Measurements from ENCODE around the gene CPEB4. TPM values are rescaled to one million over a fixed set of nuclear protein-coding genes. Genes with fewer than 3 reads are reported as not detected.

The CPEB4 gene
- total RNA-seq, 1 donor from 2014 or later: 12.5 TPM

GRCh38 chr5:173859408-173860159 lies 28.6 kb upstream of the CPEB4 start:
- H3K79me2 ChIP-seq (ENCODE audit: low read depth): no peaks in the 10 kb centered on the region
- TF ChIP-seq, protein P1, sequence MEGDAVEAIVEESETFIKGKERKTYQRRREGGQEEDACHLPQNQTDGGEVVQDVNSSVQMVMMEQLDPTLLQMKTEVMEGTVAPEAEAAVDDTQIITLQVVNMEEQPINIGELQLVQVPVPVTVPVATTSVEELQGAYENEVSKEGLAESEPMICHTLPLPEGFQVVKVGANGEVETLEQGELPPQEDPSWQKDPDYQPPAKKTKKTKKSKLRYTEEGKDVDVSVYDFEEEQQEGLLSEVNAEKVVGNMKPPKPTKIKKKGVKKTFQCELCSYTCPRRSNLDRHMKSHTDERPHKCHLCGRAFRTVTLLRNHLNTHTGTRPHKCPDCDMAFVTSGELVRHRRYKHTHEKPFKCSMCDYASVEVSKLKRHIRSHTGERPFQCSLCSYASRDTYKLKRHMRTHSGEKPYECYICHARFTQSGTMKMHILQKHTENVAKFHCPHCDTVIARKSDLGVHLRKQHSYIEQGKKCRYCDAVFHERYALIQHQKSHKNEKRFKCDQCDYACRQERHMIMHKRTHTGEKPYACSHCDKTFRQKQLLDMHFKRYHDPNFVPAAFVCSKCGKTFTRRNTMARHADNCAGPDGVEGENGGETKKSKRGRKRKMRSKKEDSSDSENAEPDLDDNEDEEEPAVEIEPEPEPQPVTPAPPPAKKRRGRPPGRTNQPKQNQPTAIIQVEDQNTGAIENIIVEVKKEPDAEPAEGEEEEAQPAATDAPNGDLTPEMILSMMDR (IDR thresholded peaks at IDR 0.05): no peak
- TF ChIP-seq EZH2phosphoT487 (IDR thresholded peaks at IDR 0.05) (no peak), EZH2 (IDR thresholded peaks at IDR 0.05) (no peak)
- no peak overlapping the region for H3K9ac ChIP-seq
- H3K27me3 ChIP-seq: no peaks in the 10 kb centered on the region
- H3K27ac ChIP-seq: no peak overlapping the region
- peaks cover 30% of the 10 kb centered on the region for H3K4me1 Mint-ChIP-seq
- peaks cover 5% of the 10 kb centered on the region for H3K27me3 Mint-ChIP-seq (ENCODE audit: insufficient read depth, low read depth)
- H3K9me3 ChIP-seq (ENCODE audit: low read depth): no peaks in the 10 kb centered on the region
- H3F3A ChIP-seq (ENCODE audit: low read depth): no peaks in the 10 kb centered on the region
- no peak overlapping the region for H2AFZ ChIP-seq (replicated peaks)
- DNase-seq (ENCODE audit: low spot score): no peak
- no peak overlapping the region for H3K4me3 ChIP-seq
- no peaks in the 10 kb centered on the region for H3K36me3 ChIP-seq
- no peak overlapping the region for H3K4me3 Mint-ChIP-seq
- no peaks in the 10 kb centered on the region for H4K20me1 ChIP-seq (ENCODE audit: low read depth)
- H3K36me3 Mint-ChIP-seq: no peaks in the 10 kb centered on the region
- no peaks in the 10 kb centered on the region for H3K4me1 ChIP-seq
- no peaks in the 10 kb centered on the region for H3K9me3 Mint-ChIP-seq
- H3K27ac Mint-ChIP-seq: peak overlapping the region; percentile 53
- H3K4me2 ChIP-seq: no peak overlapping the region

- Mint-ChIP-seq H3K9me3 (no peaks in the 10 kb centered on the region), H3K36me3 (no peaks in the 10 kb centered on the region), H3K27me3 (ENCODE audit: insufficient read depth, low read depth) (peaks cover 3% of the 10 kb centered on the region), H3K4me1 (peaks cover 32% of the 10 kb centered on the region), H3K27ac (no peak overlapping the region), H3K4me3 (no peak overlapping the region)
- no peaks in the 10 kb centered on the region for H3F3A ChIP-seq (ENCODE audit: low read depth)
- no peaks in the 10 kb centered on the region for H4K20me1 ChIP-seq (ENCODE audit: low read depth)
- H3K79me2 ChIP-seq (ENCODE audit: low read depth): no peaks in the 10 kb centered on the region
- no peaks in the 10 kb centered on the region for H3K27me3 ChIP-seq
- no peak overlapping the region for H3K9ac ChIP-seq
- H3K9me3 ChIP-seq (ENCODE audit: low read depth): no peaks in the 10 kb centered on the region
- TF ChIP-seq, protein P1 (IDR thresholded peaks at IDR 0.05): no peak
- H2AFZ ChIP-seq (replicated peaks): no peak overlapping the region
- no peaks in the 10 kb centered on the region for H3K36me3 ChIP-seq
- H3K4me1 ChIP-seq: peaks cover 4% of the 10 kb centered on the region
- DNase-seq (ENCODE audit: low spot score): no peak
- no peak overlapping the region for H3K4me3 ChIP-seq
- H3K4me2 ChIP-seq: no peak overlapping the region
- no peak overlapping the region for H3K27ac ChIP-seq
Observed at GRCh38 chr5:173862047-173862477, 26.1 kb upstream of the CPEB4 start.

GRCh38 chr5:173863359-173863758 lies 24.8 kb upstream of the CPEB4 start:
- no peaks in the 10 kb centered on the region for H3F3A ChIP-seq (ENCODE audit: low read depth)
- no peaks in the 10 kb centered on the region for H4K20me1 ChIP-seq (ENCODE audit: low read depth)
- peaks cover 3% of the 10 kb centered on the region for H3K27me3 Mint-ChIP-seq (ENCODE audit: insufficient read depth, low read depth)
- DNase-seq (ENCODE audit: low spot score): no peak
- no peak overlapping the region for H2AFZ ChIP-seq (replicated peaks)
- H3K27ac ChIP-seq: no peak overlapping the region
- H3K79me2 ChIP-seq (ENCODE audit: low read depth): no peaks in the 10 kb centered on the region
- no peak for TF ChIP-seq EZH2 (IDR thresholded peaks at IDR 0.05)
- no peak for TF ChIP-seq EZH2phosphoT487 (IDR thresholded peaks at IDR 0.05)
- TF ChIP-seq, protein P1 (IDR thresholded peaks at IDR 0.05): no peak
- no peak overlapping the region for H3K4me3 Mint-ChIP-seq
- no peaks in the 10 kb centered on the region for H3K9me3 ChIP-seq (ENCODE audit: low read depth)
- no peak overlapping the region for H3K9ac ChIP-seq
- peaks cover 4% of the 10 kb centered on the region for H3K4me1 ChIP-seq
- peaks cover 2% of the 10 kb centered on the region for H3K9me3 Mint-ChIP-seq
- no peak overlapping the region for H3K4me2 ChIP-seq
- no peaks in the 10 kb centered on the region for H3K36me3 Mint-ChIP-seq
- H3K27ac Mint-ChIP-seq: peak overlapping the region; percentile 52
- no peaks in the 10 kb centered on the region for H3K36me3 ChIP-seq
- H3K4me3 ChIP-seq: no peak overlapping the region
- H3K27me3 ChIP-seq: no peaks in the 10 kb centered on the region
- peaks cover 30% of the 10 kb centered on the region for H3K4me1 Mint-ChIP-seq
